OCI-LY3 (cell line): Measurements from ENCODE around the gene NKAIN2.

Source experiments
- CTCF ChIP-seq: fragments of 200-600, 300-600 bp; sonication (generic); IDR thresholded peaks from 2 replicates; pipeline ENCODE4 v1.5.1; 2014; ENCODE audit warnings: antibody characterized with exemption, low read length, low read depth
- EZH2phosphoT487 ChIP-seq: fragments of 200-600 bp; shearing (Covaris generic); IDR thresholded peaks from 2 replicates; pipeline ENCODE4 v1.6.1; 2018; ENCODE audit warnings: antibody characterized with exemption, mixed run types, low read depth

GRCh38 chr6:124254941-124255685 lies 451.4 kb downstream of the NKAIN2 start:
- TF ChIP-seq EZH2phosphoT487 (no peak), CTCF (no peak)
